Neural progenitor cell (in vitro differentiated cells): Measurements from ENCODE around the gene PSG3. TPM values are rescaled to one million over a fixed set of nuclear protein-coding genes. Genes with fewer than 3 reads are reported as not detected.

Experiments used
- DNase-seq: peaks from one replicate; pipeline ENCODE4 v3.0.0-alpha.2; 2016; ENCODE audit warnings: low spot score
- H2AFZ ChIP-seq: fragments of 200-600 bp; sonication (generic); replicated peaks from 2 replicates; pipeline ENCODE4 v1.6.1; 2016; ENCODE audit warnings: antibody characterized with exemption
- H3F3A ChIP-seq: fragments of 200-600 bp; sonication (generic); 2 replicates; pipeline ENCODE4 v1.6.1; 2016; ENCODE audit warnings: antibody characterized with exemption, low read depth
- H3K27ac ChIP-seq: fragments of 200-600 bp; sonication (generic); 2 replicates; pipeline ENCODE4 v1.5.1; 2016; ENCODE audit warnings: mild to moderate bottlenecking
- H3K27me3 ChIP-seq: fragments of 200-600 bp; sonication (generic); 2 replicates; pipeline ENCODE4 v1.6.1; 2016; ENCODE audit warnings: mild to moderate bottlenecking, moderate library complexity
- H3K36me3 ChIP-seq: fragments of 200-600 bp; sonication (generic); 2 replicates; pipeline ENCODE4 v1.5.1; 2016
- H3K4me1 ChIP-seq: fragments of 200-600 bp; sonication (generic); 2 replicates; pipeline ENCODE4 v1.6.1; 2016; ENCODE audit warnings: mixed run types
- H3K4me2 ChIP-seq: fragments of 200-600 bp; sonication (generic); 2 replicates; pipeline ENCODE4 v1.6.1; 2016
- H3K4me3 ChIP-seq: fragments of 200-600 bp; sonication (generic); 2 replicates; pipeline ENCODE4 v1.5.1; 2016
- H3K79me2 ChIP-seq: fragments of 200-600 bp; sonication (generic); 2 replicates; pipeline ENCODE4 v1.6.1; 2016; ENCODE audit warnings: low read depth
- H3K9ac ChIP-seq: fragments of 200-600 bp; sonication (generic); 2 replicates; pipeline ENCODE4 v1.6.1; 2016
- H3K9me3 ChIP-seq: fragments of 200-600 bp; sonication (generic); 2 replicates; pipeline ENCODE4 v1.5.1; 2016; ENCODE audit warnings: low read depth
- H4K20me1 ChIP-seq: fragments of 200-600 bp; sonication (generic); 2 replicates; pipeline ENCODE4 v1.6.1; 2016; ENCODE audit warnings: low read depth
- H3K27ac Mint-ChIP-seq: 3 replicates; pipeline ENCODE4 v1.8.0; 2021; ENCODE audit warnings: mixed read lengths
- H3K27me3 Mint-ChIP-seq: 2 replicates; pipeline ENCODE4 v1.8.0; 2022; ENCODE audit warnings: low read depth, mild to moderate bottlenecking, inconsistent platforms, moderate library complexity, mixed read lengths; ENCODE audit not compliant: insufficient read depth
- H3K36me3 Mint-ChIP-seq: 3 replicates; pipeline ENCODE4 v1.8.0; 2021; ENCODE audit warnings: mixed read lengths
- H3K4me1 Mint-ChIP-seq: 3 replicates; pipeline ENCODE4 v1.8.0; 2021; ENCODE audit warnings: mixed read lengths
- H3K4me3 Mint-ChIP-seq: 3 replicates; pipeline ENCODE4 v1.8.0; 2021; ENCODE audit warnings: mild to moderate bottlenecking, moderate library complexity, mixed read lengths
- H3K9me3 Mint-ChIP-seq: 3 replicates; pipeline ENCODE4 v1.8.0; 2020; ENCODE audit warnings: mixed read lengths
- EZH2 ChIP-seq: fragments of 200-600 bp; sonication (generic); IDR thresholded peaks from 2 replicates; pipeline ENCODE4 v1.6.1; 2017; ENCODE audit warnings: antibody characterized with exemption, mild to moderate bottlenecking, moderate library complexity
- EZH2phosphoT487 ChIP-seq: fragments of 200-600 bp; sonication (generic); IDR thresholded peaks from 2 replicates; pipeline ENCODE4 v1.6.1; 2017; ENCODE audit warnings: antibody characterized with exemption
- total RNA-seq: library from RNA; depleted of rRNA; stranded (reverse); fragments of >200 nt; gene quantifications from 2 replicates; pipeline ENCODE4 v1.2.3, GENCODE V29; 2015; ENCODE audit warnings: low replicate concordance
- TF ChIP-seq, protein P1 (sequence below): fragments of 200-600 bp; sonication (generic); IDR thresholded peaks from 2 replicates; pipeline ENCODE4 v1.5.1; 2017; ENCODE audit warnings: antibody characterized with exemption, mild to moderate bottlenecking

Gene PSG3
- total RNA-seq, 1 donor from 2014 or later: not detected

GRCh38 chr19:42697884-42698283 lies 42.4 kb downstream of the PSG3 start:
- H3K9me3 ChIP-seq: peaks cover 13% of the 10 kb centered on the region
- H2AFZ ChIP-seq: no peak overlapping the region
- H3K27ac ChIP-seq: no peak overlapping the region
- DNase-seq: no peak
- Mint-ChIP-seq H3K36me3 (no peaks in the 10 kb centered on the region), H3K9me3 (peaks cover 29% of the 10 kb centered on the region), H3K4me3 (no peak overlapping the region), H3K4me1 (no peaks in the 10 kb centered on the region), H3K27me3 (no peaks in the 10 kb centered on the region), H3K27ac (no peak overlapping the region)
- no peak overlapping the region for H3K4me2 ChIP-seq
- no peak overlapping the region for H3K9ac ChIP-seq
- no peaks in the 10 kb centered on the region for H3K79me2 ChIP-seq
- H3K27me3 ChIP-seq: no peaks in the 10 kb centered on the region
- no peaks in the 10 kb centered on the region for H3K4me1 ChIP-seq
- TF ChIP-seq, protein P1, sequence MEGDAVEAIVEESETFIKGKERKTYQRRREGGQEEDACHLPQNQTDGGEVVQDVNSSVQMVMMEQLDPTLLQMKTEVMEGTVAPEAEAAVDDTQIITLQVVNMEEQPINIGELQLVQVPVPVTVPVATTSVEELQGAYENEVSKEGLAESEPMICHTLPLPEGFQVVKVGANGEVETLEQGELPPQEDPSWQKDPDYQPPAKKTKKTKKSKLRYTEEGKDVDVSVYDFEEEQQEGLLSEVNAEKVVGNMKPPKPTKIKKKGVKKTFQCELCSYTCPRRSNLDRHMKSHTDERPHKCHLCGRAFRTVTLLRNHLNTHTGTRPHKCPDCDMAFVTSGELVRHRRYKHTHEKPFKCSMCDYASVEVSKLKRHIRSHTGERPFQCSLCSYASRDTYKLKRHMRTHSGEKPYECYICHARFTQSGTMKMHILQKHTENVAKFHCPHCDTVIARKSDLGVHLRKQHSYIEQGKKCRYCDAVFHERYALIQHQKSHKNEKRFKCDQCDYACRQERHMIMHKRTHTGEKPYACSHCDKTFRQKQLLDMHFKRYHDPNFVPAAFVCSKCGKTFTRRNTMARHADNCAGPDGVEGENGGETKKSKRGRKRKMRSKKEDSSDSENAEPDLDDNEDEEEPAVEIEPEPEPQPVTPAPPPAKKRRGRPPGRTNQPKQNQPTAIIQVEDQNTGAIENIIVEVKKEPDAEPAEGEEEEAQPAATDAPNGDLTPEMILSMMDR: no peak
- no peak for TF ChIP-seq EZH2phosphoT487
- TF ChIP-seq EZH2: no peak
- H4K20me1 ChIP-seq: no peaks in the 10 kb centered on the region
- no peak overlapping the region for H3K4me3 ChIP-seq
- no peaks in the 10 kb centered on the region for H3F3A ChIP-seq
- no peaks in the 10 kb centered on the region for H3K36me3 ChIP-seq

GRCh38 chr19:42695811-42696503 lies 44.3 kb downstream of the PSG3 start:
- Mint-ChIP-seq H3K9me3 (peaks cover 34% of the 10 kb centered on the region), H3K27me3 (peaks cover 2% of the 10 kb centered on the region)
- H3K9me3 ChIP-seq: peaks cover 13% of the 10 kb centered on the region

DNA sequence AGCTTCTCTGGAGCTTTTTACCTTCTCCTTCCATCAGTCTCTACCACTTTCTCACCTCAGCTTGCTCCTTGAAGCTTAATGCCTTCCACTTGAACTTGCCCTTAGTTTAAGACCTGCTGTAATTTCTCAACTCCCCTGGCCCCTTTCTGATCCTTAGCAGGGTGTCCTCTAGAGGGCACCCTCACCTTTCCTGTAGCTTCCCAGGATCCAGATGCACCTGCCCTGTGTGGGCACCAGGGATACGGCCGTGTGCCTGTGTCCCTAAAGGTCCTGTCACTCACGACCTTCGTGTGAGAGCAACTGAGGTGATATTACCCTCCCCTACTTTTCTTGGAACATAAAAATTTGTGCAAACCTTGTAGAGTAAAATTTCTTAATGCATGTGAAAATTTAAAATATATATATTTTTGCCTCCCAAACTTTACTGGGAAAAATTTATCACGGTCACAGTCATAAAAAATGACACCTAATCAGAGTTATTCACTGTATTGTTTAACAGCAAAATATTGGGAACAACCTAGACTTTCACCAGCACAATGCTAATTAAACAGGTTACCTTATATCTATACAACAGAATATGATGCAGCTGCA lies 46.4 kb downstream of the PSG3 start:
- no peak for TF ChIP-seq EZH2phosphoT487
- TF ChIP-seq, protein P1: no peak
- TF ChIP-seq EZH2: no peak
- H3K27ac ChIP-seq: no peak overlapping the region
- H3K4me3 Mint-ChIP-seq: no peak overlapping the region
- no peaks in the 10 kb centered on the region for H3K79me2 ChIP-seq
- no peaks in the 10 kb centered on the region for H3K4me1 ChIP-seq
- no peaks in the 10 kb centered on the region for H3K36me3 Mint-ChIP-seq
- no peaks in the 10 kb centered on the region for H3F3A ChIP-seq
- no peaks in the 10 kb centered on the region for H4K20me1 ChIP-seq
- H2AFZ ChIP-seq: no peak overlapping the region
- H3K9me3 Mint-ChIP-seq: peaks cover 29% of the 10 kb centered on the region
- H3K27me3 Mint-ChIP-seq: peaks cover 2% of the 10 kb centered on the region
- H3K4me2 ChIP-seq: no peak overlapping the region
- no peaks in the 10 kb centered on the region for H3K27me3 ChIP-seq
- no peak overlapping the region for H3K9ac ChIP-seq
- DNase-seq: no peak
- H3K4me1 Mint-ChIP-seq: no peaks in the 10 kb centered on the region
- no peak overlapping the region for H3K27ac Mint-ChIP-seq
- no peaks in the 10 kb centered on the region for H3K36me3 ChIP-seq
- H3K9me3 ChIP-seq: peaks cover 17% of the 10 kb centered on the region
- no peak overlapping the region for H3K4me3 ChIP-seq

More at GRCh38 chr19:42695811-42696503, 44.3 kb downstream of the PSG3 start:
- H3K36me3 Mint-ChIP-seq: no peaks in the 10 kb centered on the region
- Histone ChIP-seq H3K36me3 (no peaks in the 10 kb centered on the region), H3K27ac (no peak overlapping the region), H3K27me3 (no peaks in the 10 kb centered on the region), H3K4me2 (no peak overlapping the region), H3F3A (no peaks in the 10 kb centered on the region), H2AFZ (no peak overlapping the region), H3K4me1 (no peaks in the 10 kb centered on the region), H4K20me1 (no peaks in the 10 kb centered on the region), H3K9ac (no peak overlapping the region), H3K79me2 (no peaks in the 10 kb centered on the region), H3K4me3 (no peak overlapping the region)
- no peak overlapping the region for H3K27ac Mint-ChIP-seq
- DNase-seq: no peak
- no peak for TF ChIP-seq EZH2
- TF ChIP-seq, protein P1: no peak
- no peak for TF ChIP-seq EZH2phosphoT487
- no peaks in the 10 kb centered on the region for H3K4me1 Mint-ChIP-seq
- no peak overlapping the region for H3K4me3 Mint-ChIP-seq
